Measurements from ENCODE around the gene KCNIP3.

DNA sequence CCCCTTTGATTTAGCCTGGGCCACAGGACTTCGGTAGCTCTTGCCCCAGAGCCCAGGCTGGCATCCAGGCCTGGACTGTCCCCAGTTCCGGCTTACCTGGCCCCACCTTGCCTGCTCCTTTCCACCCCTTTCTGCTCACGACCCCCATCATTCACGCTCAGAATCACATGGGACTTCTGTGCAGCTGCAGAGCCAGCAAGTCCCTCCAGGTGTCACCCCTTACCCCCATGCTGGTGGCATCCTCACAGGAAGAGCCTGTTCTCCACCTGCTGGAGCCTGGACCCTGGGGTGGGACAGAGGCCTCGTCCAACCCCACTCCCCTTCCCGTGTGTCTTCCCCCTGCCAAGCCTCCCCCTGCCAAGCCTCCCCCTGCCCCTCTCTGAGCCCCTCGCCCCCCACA lies 7.9 kb upstream of the KCNIP3 start:
- TF ChIP-seq, protein P1, sequence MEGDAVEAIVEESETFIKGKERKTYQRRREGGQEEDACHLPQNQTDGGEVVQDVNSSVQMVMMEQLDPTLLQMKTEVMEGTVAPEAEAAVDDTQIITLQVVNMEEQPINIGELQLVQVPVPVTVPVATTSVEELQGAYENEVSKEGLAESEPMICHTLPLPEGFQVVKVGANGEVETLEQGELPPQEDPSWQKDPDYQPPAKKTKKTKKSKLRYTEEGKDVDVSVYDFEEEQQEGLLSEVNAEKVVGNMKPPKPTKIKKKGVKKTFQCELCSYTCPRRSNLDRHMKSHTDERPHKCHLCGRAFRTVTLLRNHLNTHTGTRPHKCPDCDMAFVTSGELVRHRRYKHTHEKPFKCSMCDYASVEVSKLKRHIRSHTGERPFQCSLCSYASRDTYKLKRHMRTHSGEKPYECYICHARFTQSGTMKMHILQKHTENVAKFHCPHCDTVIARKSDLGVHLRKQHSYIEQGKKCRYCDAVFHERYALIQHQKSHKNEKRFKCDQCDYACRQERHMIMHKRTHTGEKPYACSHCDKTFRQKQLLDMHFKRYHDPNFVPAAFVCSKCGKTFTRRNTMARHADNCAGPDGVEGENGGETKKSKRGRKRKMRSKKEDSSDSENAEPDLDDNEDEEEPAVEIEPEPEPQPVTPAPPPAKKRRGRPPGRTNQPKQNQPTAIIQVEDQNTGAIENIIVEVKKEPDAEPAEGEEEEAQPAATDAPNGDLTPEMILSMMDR (IDR thresholded peaks at IDR 0.05; ENCODE audit: insufficient read depth, low read depth, low read length) = no peak
- TF ChIP-seq EZH2 (IDR thresholded peaks at IDR 0.05; ENCODE audit: insufficient read depth, low read length) = no peak

Data from astrocyte (in vitro differentiated cells and primary cell).